HG02885 (cell line): ENCODE results near the gene KLF11.

Experiments
- ATAC-seq: cut with Tn5 transposase; IDR thresholded peaks from one replicate; pipeline ENCODE4 v1.9.1; 2021; ENCODE audit warnings: mild to moderate bottlenecking; ENCODE audit not compliant: unreplicated experiment, poor library complexity

KLF11 gene

GRCh38 chr2:10038716-10039115 lies 4.6 kb upstream of the KLF11 start:
- no peak for ATAC-seq

DNA sequence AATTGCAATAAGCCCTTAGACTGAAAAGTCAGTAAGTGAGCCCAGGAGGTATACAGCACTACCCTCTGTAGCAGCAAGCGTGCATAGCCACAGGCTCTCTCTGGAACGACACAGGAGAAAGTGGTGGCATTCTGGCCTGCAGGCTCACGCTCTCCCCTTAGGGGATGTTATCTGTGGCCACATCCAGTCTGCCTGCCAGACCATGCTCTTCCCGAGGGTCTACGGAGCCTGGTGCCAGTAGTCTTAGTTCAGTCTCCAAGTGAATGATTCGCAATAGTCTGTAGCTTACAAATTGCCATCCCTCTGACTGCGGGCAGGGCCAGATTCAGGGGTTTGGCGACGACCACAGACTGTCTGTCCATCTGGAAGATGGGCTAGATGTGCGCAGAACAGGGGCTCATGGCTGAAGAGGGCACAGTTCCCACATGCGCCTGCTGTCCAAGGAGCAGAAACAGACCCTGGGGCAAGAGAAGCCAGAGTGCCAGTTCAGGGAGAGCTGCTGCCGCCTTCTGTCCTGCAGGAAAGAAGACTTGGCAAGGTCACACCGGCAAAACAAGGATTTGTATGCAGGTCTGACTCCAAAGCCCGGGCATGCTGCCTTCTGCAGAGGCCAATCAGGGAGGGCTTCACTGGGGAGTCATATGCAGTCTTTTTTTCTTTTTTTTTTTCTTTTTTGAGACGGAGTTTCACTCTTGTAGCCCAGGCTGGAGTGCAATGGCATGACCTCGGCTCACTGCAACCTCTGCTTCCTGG lies 3.5 kb upstream of the KLF11 start:
- ATAC-seq, result no peak

DNA sequence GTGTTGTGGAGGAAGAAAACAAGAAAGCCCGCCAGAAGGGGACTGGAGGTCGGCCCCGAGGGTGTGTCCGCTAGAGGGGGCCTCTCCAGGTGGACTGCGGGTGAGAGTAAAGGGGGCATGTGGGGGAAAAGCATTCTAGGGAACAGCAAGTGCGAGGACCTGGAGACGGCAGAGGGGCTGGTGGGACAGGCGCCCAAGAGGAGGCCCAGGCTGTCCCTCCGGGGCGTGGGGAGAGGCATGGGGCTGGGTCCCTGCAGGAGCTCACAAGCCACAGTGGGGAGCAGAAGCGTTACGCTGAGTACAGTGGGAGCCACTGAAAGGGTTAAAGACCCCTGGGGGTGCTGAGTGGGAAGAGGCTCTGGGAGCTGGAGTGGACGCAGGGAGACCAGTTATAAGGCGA lies 1.6 kb upstream of the KLF11 start:
- no peak for ATAC-seq

GRCh38 chr2:10042301-10043161 lies 819 bp upstream of the KLF11 start:
- no peak for ATAC-seq

DNA sequence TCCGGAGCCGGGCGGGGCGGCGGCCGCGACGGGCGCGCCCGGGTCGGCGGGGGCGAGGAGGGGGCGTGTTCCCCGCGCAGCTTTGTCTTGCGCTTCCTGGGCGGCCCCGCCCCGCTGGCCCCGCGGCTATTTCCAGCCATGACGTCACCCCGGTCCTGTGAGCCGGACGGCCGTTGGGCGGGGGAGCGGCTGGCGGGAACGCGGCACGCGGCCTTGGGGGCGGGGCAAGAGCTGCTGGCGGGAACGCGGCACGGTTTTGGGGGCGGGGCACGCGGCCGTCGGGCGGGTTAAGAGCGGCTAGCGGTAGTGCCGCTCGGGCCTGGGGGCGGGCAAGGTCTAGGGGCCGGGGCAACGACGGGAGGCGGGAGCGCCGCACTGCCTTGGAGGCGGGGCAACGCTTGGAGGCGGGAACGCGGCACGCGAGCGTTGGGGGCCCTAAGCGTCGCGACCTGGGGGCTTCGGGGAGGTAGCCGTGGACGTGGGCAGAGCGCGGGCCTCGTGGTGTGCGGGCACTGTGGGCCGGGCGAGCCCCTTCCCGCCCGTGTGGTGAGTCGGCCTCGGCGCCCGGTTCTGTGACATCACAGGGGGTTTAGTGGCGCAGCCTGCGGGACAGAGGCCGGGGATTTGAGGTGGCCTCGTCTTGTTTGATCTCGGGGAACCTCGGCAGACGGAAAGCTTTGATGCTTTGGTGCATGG lies 704 bp downstream of the KLF11 start:
- ATAC-seq, result peak; percentile 62

DNA sequence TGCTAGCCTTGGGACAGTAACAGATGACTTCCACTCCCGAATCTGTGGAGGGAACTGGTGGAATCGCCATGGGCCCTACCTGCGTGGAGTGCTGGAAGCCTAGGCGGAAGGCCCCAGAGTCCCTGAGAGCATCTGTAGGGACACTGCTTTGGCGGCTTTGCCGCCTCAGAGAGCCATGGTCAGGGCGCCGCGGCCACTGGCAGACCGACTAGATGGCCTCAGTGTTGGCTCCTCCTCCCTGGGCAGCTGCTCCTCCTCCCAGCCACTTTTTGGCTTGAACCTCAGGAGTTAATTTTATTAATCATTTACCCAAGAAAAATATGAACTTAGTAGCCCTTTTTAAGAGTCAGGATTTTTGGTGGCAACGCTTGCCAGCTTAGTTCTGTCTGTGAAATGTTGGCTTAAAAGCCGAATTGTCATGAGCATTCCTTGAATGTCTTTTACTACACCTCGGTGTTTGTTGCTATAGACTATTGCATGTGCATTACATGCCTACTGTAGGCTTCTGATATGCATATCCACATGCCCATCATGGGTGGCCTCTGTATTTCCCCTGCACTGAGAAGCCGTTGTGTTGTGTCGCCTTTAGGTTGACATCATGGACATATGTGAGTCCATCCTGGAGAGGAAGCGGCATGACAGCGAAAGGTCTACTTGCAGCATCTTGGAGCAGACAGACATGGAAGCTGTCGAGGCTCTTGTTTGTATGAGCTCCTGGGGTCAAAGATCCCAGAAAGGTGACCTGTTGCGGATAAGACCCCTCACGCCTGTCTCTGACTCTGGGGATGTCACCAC lies 2.4 kb downstream of the KLF11 start:
- ATAC-seq, result no peak

DNA sequence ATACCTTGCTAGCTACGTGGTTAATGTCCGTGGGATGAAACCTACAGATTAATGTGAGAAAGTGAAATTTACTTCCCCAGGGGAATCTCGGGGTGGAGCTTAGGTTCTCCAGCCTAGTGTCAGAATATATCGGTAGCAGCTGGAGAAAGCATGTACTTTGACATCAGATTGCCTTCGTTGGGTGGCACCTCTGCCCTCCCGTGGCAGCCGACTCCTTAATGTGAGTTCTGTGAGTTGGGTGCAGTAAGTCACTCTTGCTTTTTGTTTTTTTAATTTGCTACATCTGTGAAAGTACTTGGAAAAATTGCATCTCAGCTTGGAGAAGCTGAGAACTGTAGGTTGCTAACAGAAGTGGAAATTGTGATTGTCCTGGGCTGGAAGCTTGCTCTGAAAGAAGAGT lies 3.6 kb downstream of the KLF11 start:
- no peak for ATAC-seq

- ATAC-seq, result no peak
Measured at GRCh38 chr2:10047616-10048500, 4.5 kb downstream of the KLF11 start.

DNA sequence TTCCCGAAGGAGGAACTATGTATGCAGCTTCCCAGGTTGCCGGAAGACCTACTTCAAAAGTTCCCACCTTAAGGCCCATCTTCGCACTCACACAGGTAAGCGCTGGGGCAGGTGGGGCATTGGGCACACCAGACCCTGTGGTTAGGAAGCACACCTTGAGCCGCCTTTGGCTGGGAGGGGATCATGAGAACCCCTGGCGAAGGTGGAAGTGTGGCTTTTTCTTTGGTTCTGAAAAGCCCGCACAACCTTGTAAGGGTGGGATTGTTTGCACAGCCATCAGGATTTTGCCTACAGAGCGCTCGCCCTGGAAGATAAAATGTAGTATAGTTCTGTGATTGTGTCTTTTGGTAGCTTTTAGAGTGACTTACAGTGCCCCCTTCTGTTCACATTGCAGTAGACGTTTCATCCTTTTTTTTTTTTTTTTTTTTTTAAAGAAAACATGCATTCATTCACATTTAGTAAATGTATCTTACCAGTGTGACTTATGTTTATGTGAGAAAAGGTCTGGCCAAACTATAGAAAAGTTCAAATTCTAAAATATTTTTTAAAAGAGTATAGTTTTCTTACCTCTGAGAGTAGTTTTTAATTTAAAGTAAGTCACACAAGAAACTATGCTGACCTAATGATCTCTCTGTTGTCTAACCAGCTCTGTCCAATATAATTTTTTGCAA lies 5.3 kb downstream of the KLF11 start:
- ATAC-seq, result no peak

- ATAC-seq, result no peak
Measured at GRCh38 chr2:10052216-10052615, 8.9 kb downstream of the KLF11 start.

GRCh38 chr2:10053351-10053750 lies 10.0 kb downstream of the KLF11 start:
- no peak for ATAC-seq

DNA sequence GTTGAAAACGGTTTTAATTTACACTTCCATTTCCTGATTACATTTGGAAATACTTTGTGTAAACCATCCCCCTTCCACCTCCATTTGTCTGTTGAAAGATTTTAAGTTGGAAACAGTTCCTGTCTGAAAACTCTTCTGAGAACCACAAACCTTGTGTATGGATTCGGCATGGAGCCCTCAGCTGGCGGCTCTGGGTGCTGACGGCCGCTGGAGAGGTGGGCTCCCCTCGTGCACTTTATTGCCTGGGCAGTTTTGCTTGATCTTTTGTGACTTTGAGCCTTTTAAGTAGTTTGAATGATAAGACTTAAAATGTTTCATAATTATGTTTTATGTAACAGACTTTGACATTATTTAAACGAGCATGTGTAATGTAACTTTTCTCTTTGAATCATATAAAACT lies 11.1 kb downstream of the KLF11 start:
- ATAC-seq, result no peak

GRCh38 chr2:10054976-10055375 lies 11.6 kb downstream of the KLF11 start:
- ATAC-seq, result no peak

- ATAC-seq, result no peak
Measured at GRCh38 chr2:10056439-10056838, 13.1 kb downstream of the KLF11 start.

DNA sequence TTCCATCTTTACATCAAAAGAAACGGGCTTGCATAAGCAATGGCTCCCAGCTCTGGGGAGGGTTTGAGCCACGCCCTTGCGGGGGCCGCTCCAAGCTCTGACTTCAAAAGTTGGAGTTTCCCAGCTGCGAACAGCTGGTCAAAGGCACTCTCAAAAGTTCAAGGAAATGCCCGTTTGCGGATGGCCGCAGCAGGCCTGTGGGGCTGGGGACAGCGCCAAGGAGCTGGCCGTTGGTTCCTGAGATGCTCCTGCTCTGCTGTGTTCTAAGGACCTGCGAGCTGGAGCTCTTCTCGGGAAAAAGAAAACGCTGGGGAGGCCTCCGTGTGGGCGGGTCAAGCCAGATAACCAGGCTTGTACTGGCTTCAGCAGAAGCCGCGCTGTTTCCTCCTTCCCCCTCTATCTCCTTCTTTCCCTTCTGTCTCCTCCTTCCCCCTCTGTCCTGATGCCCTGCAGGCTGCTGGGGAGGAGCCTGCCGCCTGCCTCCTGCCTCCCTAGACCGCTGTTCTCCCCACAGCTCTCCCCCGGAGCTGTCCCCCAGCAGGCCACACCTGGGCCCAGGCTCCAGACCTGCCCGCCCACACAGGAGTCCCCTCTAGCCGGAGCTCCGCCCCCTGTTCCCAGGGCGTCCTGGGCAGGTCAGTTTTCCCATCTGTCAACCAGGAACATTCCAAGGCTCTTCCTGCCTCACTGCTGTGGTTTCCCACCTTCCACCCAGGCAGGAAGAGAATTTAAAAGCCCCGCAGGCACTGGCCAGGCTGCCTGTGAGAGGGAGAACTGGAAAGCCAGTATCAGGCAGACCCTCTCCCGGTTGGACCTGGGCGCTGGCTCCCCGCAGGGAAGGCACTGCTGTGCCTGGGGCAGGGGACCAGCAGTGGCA lies 14.1 kb downstream of the KLF11 start:
- ATAC-seq, result peak; percentile 43

- no peak for ATAC-seq
Measured at GRCh38 chr2:10058251-10059015, 15.1 kb downstream of the KLF11 start.

- no peak for ATAC-seq
Measured at GRCh38 chr2:10059016-10059351, 15.6 kb downstream of the KLF11 start.
